HCT116 (cell line): ENCODE data around the gene TYW1.
"Not testable (repeated sequence)": the region's sequence is repeated elsewhere in the genome, so short reads cannot be mapped to it uniquely, and the experiment has no call there.

Source experiments
- EZH2 ChIP-seq: fragments of 200-600 bp; sonication (generic); IDR thresholded peaks from 2 replicates; pipeline ENCODE4 v1.6.1; 2017; ENCODE audit warnings: antibody characterized with exemption, mixed run types
- POLR2A ChIP-seq: IDR thresholded peaks from 2 replicates; pipeline ENCODE4 v1.7.0; 2011; ENCODE audit warnings: borderline replicate concordance; ENCODE audit not compliant: insufficient read depth, insufficient read length; ENCODE audit errors: extremely low read depth
- SP1 ChIP-seq: IDR thresholded peaks from 2 replicates; pipeline ENCODE4 v1.6.1; 2012; ENCODE audit warnings: low read depth
- TF ChIP-seq, protein P1 (sequence below), 3 experiments: fragments of 200-600 bp in 1 of 3; sonication (generic) in 1 of 3; IDR thresholded peaks in 2 of 3; conservative IDR thresholded peaks in 1 of 3; 2 replicates each; pipeline ENCODE4 v1.5.1; 2012 to 2017; ENCODE audit warnings: low read depth in 2 of 3, low read length in 2 of 3, antibody characterized with exemption in 1 of 3, borderline replicate concordance in 1 of 3, control low read depth in 1 of 3, mild to moderate bottlenecking in 1 of 3, mixed read lengths in 1 of 3, mixed run types in 1 of 3, moderate library complexity in 1 of 3; ENCODE audit not compliant: insufficient read depth in 1 of 3
- TF ChIP-seq, protein P2 (sequence below): IDR thresholded peaks from 2 replicates; pipeline ENCODE4 v1.6.1; 2012

- TF ChIP-seq, protein P1, sequence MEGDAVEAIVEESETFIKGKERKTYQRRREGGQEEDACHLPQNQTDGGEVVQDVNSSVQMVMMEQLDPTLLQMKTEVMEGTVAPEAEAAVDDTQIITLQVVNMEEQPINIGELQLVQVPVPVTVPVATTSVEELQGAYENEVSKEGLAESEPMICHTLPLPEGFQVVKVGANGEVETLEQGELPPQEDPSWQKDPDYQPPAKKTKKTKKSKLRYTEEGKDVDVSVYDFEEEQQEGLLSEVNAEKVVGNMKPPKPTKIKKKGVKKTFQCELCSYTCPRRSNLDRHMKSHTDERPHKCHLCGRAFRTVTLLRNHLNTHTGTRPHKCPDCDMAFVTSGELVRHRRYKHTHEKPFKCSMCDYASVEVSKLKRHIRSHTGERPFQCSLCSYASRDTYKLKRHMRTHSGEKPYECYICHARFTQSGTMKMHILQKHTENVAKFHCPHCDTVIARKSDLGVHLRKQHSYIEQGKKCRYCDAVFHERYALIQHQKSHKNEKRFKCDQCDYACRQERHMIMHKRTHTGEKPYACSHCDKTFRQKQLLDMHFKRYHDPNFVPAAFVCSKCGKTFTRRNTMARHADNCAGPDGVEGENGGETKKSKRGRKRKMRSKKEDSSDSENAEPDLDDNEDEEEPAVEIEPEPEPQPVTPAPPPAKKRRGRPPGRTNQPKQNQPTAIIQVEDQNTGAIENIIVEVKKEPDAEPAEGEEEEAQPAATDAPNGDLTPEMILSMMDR (IDR thresholded peaks at IDR 0.05 in 2 of 3, conservative IDR thresholded peaks at IDR 0.05 in 1 of 3; ENCODE audit: borderline replicate concordance in 1 of 3, insufficient read depth in 1 of 3, low read depth in 2 of 3, low read length in 2 of 3) = not testable (repeated sequence)
- TF ChIP-seq EZH2, POLR2A, SP1: not testable (repeated sequence)
- TF ChIP-seq, protein P2, sequence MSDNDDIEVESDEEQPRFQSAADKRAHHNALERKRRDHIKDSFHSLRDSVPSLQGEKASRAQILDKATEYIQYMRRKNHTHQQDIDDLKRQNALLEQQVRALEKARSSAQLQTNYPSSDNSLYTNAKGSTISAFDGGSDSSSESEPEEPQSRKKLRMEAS = not testable (repeated sequence)
These were observed 40.1 kb downstream of the TYW1 start for GRCh38 chr7:67036432-67037395.
